ENCODE measurements around the gene GPR161. TPM values are rescaled to one million over a fixed set of nuclear protein-coding genes. Genes with fewer than 3 reads are reported as not detected.

Gene GPR161
- total and polyA plus RNA-seq, 2 of the 13 experiments (the other 11 are each of a cell fraction or from before 2014, with no cell fraction given) = 0.13 to 0.35 TPM

DNA sequence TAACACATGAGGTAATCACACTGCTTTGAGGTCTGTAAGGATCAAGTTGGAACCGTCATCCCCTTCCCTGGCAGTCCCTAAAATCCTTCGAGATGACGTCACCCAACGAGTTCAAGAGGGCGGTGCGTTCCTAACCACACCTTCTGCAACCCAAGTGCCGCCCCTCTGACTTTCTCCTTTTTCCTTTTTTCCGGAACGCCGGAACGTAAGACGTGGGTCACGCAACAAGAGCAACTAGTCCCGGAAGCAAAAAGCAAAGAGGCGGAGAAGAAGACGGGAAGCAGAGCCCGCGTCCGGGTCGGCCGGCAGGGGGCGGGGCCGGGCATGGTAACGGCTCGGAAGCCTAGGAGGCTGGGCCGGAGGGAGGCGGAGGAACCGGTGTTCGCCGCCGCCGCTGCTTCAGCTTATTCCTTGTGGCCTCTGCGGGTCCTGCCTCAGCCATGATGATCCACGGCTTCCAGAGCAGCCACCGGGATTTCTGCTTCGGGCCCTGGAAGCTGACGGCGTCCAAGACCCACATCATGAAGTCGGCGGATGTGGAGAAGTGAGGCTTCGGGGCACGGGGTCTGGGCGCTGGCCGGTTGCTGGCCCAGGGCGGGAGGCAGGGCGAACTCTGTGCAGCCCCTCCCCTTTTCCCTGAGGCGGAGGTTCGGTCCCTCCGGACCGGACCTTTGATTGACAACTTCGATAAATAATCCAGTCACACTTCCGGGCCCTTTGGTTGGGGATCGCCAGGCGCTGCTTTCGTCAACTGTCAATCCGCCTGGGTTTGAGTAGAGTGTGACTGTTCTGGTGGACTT is 42.1 kb upstream of the GPR161 start, which contains the start of gene TIPRL (continued):
- peak; percentile 58; the same call in 1 of the 2 replicates for TF ChIP-seq REPIN1 (CRISPR knock-in tag; IDR thresholded peaks at IDR 0.05; ENCODE audit: borderline replicate concordance, low read depth)
- TF ChIP-seq, protein P1, sequence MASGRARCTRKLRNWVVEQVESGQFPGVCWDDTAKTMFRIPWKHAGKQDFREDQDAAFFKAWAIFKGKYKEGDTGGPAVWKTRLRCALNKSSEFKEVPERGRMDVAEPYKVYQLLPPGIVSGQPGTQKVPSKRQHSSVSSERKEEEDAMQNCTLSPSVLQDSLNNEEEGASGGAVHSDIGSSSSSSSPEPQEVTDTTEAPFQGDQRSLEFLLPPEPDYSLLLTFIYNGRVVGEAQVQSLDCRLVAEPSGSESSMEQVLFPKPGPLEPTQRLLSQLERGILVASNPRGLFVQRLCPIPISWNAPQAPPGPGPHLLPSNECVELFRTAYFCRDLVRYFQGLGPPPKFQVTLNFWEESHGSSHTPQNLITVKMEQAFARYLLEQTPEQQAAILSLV (CRISPR knock-in tag; IDR thresholded peaks at IDR 0.05; ENCODE audit: borderline replicate concordance) = no peak
- TF ChIP-seq NR1H2 (CRISPR knock-in tag; IDR thresholded peaks at IDR 0.05; ENCODE audit: borderline replicate concordance, low read depth) = no peak
- peak; percentile 58; the same call in 1 of the 2 replicates for TF ChIP-seq ZNF12 (CRISPR knock-in tag; IDR thresholded peaks at IDR 0.05)
- TF ChIP-seq, protein P2, sequence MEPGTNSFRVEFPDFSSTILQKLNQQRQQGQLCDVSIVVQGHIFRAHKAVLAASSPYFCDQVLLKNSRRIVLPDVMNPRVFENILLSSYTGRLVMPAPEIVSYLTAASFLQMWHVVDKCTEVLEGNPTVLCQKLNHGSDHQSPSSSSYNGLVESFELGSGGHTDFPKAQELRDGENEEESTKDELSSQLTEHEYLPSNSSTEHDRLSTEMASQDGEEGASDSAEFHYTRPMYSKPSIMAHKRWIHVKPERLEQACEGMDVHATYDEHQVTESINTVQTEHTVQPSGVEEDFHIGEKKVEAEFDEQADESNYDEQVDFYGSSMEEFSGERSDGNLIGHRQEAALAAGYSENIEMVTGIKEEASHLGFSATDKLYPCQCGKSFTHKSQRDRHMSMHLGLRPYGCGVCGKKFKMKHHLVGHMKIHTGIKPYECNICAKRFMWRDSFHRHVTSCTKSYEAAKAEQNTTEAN (CRISPR knock-in tag; conservative IDR thresholded peaks at IDR 0.05) = no peak
- TF ChIP-seq POLR2G (IDR thresholded peaks at IDR 0.05; ENCODE audit: low read depth, low read length) = peak; percentile 77
- no peak for TF ChIP-seq SOX6 (IDR thresholded peaks at IDR 0.05)
- peak; percentile 74 for TF ChIP-seq SOX6 (CRISPR knock-in tag; IDR thresholded peaks at IDR 0.05)
- peak; percentile 81; the same call in 1 of the 2 replicates for TF ChIP-seq IRF2 (CRISPR knock-in tag; IDR thresholded peaks at IDR 0.05)
- no peak for TF ChIP-seq BRCA1 (CRISPR knock-in tag; IDR thresholded peaks at IDR 0.05)
- TF ChIP-seq, protein P3, sequence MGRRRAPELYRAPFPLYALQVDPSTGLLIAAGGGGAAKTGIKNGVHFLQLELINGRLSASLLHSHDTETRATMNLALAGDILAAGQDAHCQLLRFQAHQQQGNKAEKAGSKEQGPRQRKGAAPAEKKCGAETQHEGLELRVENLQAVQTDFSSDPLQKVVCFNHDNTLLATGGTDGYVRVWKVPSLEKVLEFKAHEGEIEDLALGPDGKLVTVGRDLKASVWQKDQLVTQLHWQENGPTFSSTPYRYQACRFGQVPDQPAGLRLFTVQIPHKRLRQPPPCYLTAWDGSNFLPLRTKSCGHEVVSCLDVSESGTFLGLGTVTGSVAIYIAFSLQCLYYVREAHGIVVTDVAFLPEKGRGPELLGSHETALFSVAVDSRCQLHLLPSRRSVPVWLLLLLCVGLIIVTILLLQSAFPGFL (CRISPR knock-in tag; IDR thresholded peaks at IDR 0.05) = no peak
- no peak for TF ChIP-seq TBP (CRISPR knock-in tag; IDR thresholded peaks at IDR 0.05)
- TF ChIP-seq, protein P4, sequence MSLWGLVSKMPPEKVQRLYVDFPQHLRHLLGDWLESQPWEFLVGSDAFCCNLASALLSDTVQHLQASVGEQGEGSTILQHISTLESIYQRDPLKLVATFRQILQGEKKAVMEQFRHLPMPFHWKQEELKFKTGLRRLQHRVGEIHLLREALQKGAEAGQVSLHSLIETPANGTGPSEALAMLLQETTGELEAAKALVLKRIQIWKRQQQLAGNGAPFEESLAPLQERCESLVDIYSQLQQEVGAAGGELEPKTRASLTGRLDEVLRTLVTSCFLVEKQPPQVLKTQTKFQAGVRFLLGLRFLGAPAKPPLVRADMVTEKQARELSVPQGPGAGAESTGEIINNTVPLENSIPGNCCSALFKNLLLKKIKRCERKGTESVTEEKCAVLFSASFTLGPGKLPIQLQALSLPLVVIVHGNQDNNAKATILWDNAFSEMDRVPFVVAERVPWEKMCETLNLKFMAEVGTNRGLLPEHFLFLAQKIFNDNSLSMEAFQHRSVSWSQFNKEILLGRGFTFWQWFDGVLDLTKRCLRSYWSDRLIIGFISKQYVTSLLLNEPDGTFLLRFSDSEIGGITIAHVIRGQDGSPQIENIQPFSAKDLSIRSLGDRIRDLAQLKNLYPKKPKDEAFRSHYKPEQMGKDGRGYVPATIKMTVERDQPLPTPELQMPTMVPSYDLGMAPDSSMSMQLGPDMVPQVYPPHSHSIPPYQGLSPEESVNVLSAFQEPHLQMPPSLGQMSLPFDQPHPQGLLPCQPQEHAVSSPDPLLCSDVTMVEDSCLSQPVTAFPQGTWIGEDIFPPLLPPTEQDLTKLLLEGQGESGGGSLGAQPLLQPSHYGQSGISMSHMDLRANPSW (CRISPR knock-in tag; IDR thresholded peaks at IDR 0.05; ENCODE audit: borderline replicate concordance) = 0 out of 2 replicates have a peak, but pooled peaks have one; percentile 45
- peak; percentile 98 for TF ChIP-seq POGZ (CRISPR knock-in tag; IDR thresholded peaks at IDR 0.05)
- TF ChIP-seq NPAS2 (CRISPR knock-in tag; IDR thresholded peaks at IDR 0.05; ENCODE audit: borderline replicate concordance) = no peak
- peak; percentile 55; the same call in 1 of the 2 replicates for TF ChIP-seq ZNF749 (CRISPR knock-in tag; IDR thresholded peaks at IDR 0.05; ENCODE audit: borderline replicate concordance)
- TF ChIP-seq ZNF382 (CRISPR knock-in tag; IDR thresholded peaks at IDR 0.05; ENCODE audit: borderline replicate concordance) = no peak
- TF ChIP-seq ZNF776 (CRISPR knock-in tag; IDR thresholded peaks at IDR 0.05) = no peak
- TF ChIP-seq, protein P5, sequence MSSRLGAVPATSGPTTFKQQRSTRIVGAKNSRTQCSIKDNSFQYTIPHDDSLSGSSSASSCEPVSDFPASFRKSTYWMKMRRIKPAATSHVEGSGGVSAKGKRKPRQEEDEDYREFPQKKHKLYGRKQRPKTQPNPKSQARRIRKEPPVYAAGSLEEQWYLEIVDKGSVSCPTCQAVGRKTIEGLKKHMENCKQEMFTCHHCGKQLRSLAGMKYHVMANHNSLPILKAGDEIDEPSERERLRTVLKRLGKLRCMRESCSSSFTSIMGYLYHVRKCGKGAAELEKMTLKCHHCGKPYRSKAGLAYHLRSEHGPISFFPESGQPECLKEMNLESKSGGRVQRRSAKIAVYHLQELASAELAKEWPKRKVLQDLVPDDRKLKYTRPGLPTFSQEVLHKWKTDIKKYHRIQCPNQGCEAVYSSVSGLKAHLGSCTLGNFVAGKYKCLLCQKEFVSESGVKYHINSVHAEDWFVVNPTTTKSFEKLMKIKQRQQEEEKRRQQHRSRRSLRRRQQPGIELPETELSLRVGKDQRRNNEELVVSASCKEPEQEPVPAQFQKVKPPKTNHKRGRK (CRISPR knock-in tag; IDR thresholded peaks at IDR 0.05) = no peak
